Sigmoid colon (tissue), 7 donors: Measurements from ENCODE around the gene TWF1. TPM values are rescaled to one million over a fixed set of nuclear protein-coding genes. Genes with fewer than 3 reads are reported as not detected.

Experiments used
- DNase-seq: peaks from one replicate; pipeline ENCODE4 v3.0.0-alpha.2; 2019
- H3K27ac ChIP-seq, 4 donors: fragments of 200-600 bp; sonication (generic); one replicate each; pipeline ENCODE4 v1.5.1; 2016 to 2019; ENCODE audit warnings: mild to moderate bottlenecking in 1 of 4
- H3K27me3 ChIP-seq, 3 donors: fragments of 200-600 bp; sonication (generic); one replicate each; pipeline ENCODE4 v1.5.1; 2019; ENCODE audit warnings: mild to moderate bottlenecking in 1 of 3
- H3K36me3 ChIP-seq, 4 donors: fragments of 200-600 bp; sonication (generic); one replicate each; pipeline ENCODE4 v1.5.1; 2016 to 2019
- H3K4me1 ChIP-seq, 4 donors: fragments of 200-600 bp; sonication (generic); one replicate each; pipeline ENCODE4 v1.5.1; 2017 to 2019
- H3K4me3 ChIP-seq, 4 donors: fragments of 200-600 bp; sonication (generic); one replicate each; pipeline ENCODE4 v1.5.1; 2017 to 2019; ENCODE audit warnings: mild to moderate bottlenecking in 2 of 4, moderate library complexity in 1 of 4
- H3K9me3 ChIP-seq, 4 donors: fragments of 200-600 bp in 3 of 4; sonication (generic) in 3 of 4; one replicate each; pipeline versions ENCODE4 v1.5.1 to v1.6.1; 2013 to 2019
- CTCF ChIP-seq, 4 experiments: fragments of 450-650 bp in 3 of 4; fragments of 200-600 bp in 1 of 4; IDR thresholded peaks; one replicate each; pipeline ENCODE4 v1.5.1; 2016 to 2019; ENCODE audit warnings: antibody characterized with exemption in 4 of 4, mild to moderate bottlenecking in 3 of 4, moderate library complexity in 2 of 4
- EP300 ChIP-seq, 4 donors: sonication (generic); formaldehyde crosslinking; IDR thresholded peaks; one replicate each; pipeline ENCODE4 v1.6.1; 2017; ENCODE audit warnings: antibody characterized with exemption in 4 of 4
- POLR2A ChIP-seq, 2 donors: fragments of 450-650 bp; IDR thresholded peaks; one replicate each; pipeline ENCODE4 v1.6.1; 2016; ENCODE audit warnings: antibody characterized with exemption in 2 of 2, mild to moderate bottlenecking in 2 of 2, moderate library complexity in 2 of 2
- POLR2AphosphoS5 ChIP-seq, 4 donors: sonication (generic); formaldehyde crosslinking; IDR thresholded peaks; one replicate each; pipeline ENCODE4 v1.6.1; 2017; ENCODE audit warnings: antibody characterized with exemption in 4 of 4
- WGBS, 2 donors: extraction: QIAGEN DNeasy Blood & Tissue Kit; methylation state at CpG; one replicate each; pipeline ENCODE4 v1.1.7; 2013; 5-methylcytosine and 5-hydroxymethylcytosine counted together
- intact Hi-C: fragments of 100-400 bp; cut with DNase I; formaldehyde crosslinking; loops from one replicate; pipeline ENCODE4 v1.15.1; 2023
- polyA plus RNA-seq, 3 donors: library from polyadenylated mRNA; stranded (reverse); fragments of 200-250 nt; gene quantifications; one replicate each; pipeline ENCODE4 v1.2.3, GENCODE V29; 2013
- total RNA-seq, 4 donors: library from RNA; depleted of rRNA; stranded (reverse); fragments of >200 nt; gene quantifications; one replicate each; pipeline ENCODE4 v1.1.0, GENCODE V29; 2016
- donor health status: healthy with polysubstance abuse.
- donor health status: Bipolar disorder and iron deficiency.
- donor health status: healthy.

Gene TWF1
- total and polyA plus RNA-seq, 7 donors, result 63.8 to 168 (median 104) TPM

- Histone ChIP-seq H3K27ac (no peak overlapping the region), H3K27me3 (no peaks in the 10 kb centered on the region), H3K9me3 (no peaks in the 10 kb centered on the region), H3K36me3 (no peaks in the 10 kb centered on the region), H3K4me1 (peaks cover 0 to 1% (median 0%) of the 10 kb centered on the region in 4 donors), H3K4me3 (no peak overlapping the region)
- no peak for DNase-seq
- WGBS, 2 donors, result 93% methylated on average over 2 of the region's 2 CpGs
- TF ChIP-seq EP300 (IDR thresholded peaks at IDR 0.05) (no peak), CTCF (IDR thresholded peaks at IDR 0.05) (no peak), POLR2A (IDR thresholded peaks at IDR 0.05) (no peak), POLR2AphosphoS5 (IDR thresholded peaks at IDR 0.05) (no peak)
- intact Hi-C loops, result no loop called here
Observed at GRCh38 chr12:43812057-43812456, 5.9 kb upstream of the TWF1 start.

GRCh38 chr12:43807386-43807785 lies 1.3 kb upstream of the TWF1 start:
- TF ChIP-seq POLR2AphosphoS5 (IDR thresholded peaks at IDR 0.05) (no peak), CTCF (IDR thresholded peaks at IDR 0.05) (no peak), POLR2A (IDR thresholded peaks at IDR 0.05) (no peak), EP300 (IDR thresholded peaks at IDR 0.05) (no peak)
- peaks cover 0 to 33% (median 26%) of the 10 kb centered on the region in 4 donors for H3K4me1 ChIP-seq
- WGBS, 2 donors, result 90% methylated on average over 3 of the region's 3 CpGs
- no peak for DNase-seq
- H3K27ac ChIP-seq, result peak overlapping the region in 3 of 4 donors; percentile 95 to 96 (median 95)
- no peaks in the 10 kb centered on the region for H3K9me3 ChIP-seq
- no peak overlapping the region for H3K4me3 ChIP-seq
- intact Hi-C loops, result no loop called here
- no peaks in the 10 kb centered on the region for H3K27me3 ChIP-seq
- no peaks in the 10 kb centered on the region for H3K36me3 ChIP-seq

- intact Hi-C loops, result loop anchor here (1.0 kb wide), 3 partner anchors 29 to 76 kb away; no protein-coding TSS in a partner anchor
- 3 to 5% methylated on average over 3 of the region's 3 CpGs for WGBS, 2 donors
- Histone ChIP-seq H3K27ac (peak overlapping the region; percentile 95 to 97 (median 96)), H3K4me1 (peaks cover 0 to 33% (median 26%) of the 10 kb centered on the region in 4 donors), H3K27me3 (no peaks in the 10 kb centered on the region), H3K9me3 (no peaks in the 10 kb centered on the region), H3K4me3 (peak overlapping the region; percentile 80 to 97 (median 90)), H3K36me3 (peaks cover 0 to 5% (median 3%) of the 10 kb centered on the region in 4 donors)
- no peak for DNase-seq
- TF ChIP-seq POLR2A (IDR thresholded peaks at IDR 0.05), result no peak
- no peak for TF ChIP-seq EP300 (IDR thresholded peaks at IDR 0.05)
- TF ChIP-seq CTCF (IDR thresholded peaks at IDR 0.05), result no peak
- TF ChIP-seq POLR2AphosphoS5 (IDR thresholded peaks at IDR 0.05), result no peak
Observed at GRCh38 chr12:43806737-43807072, 588 bp upstream of the TWF1 start.

GRCh38 chr12:43805149-43805859 lies 813 bp downstream of the TWF1 start:
- H3K9me3 ChIP-seq, result no peaks in the 10 kb centered on the region
- intact Hi-C loops, result no loop called here
- 3 to 11% methylated on average over 20 of the region's 20 CpGs for WGBS, 2 donors

More at GRCh38 chr12:43805149-43805859, 813 bp downstream of the TWF1 start:
- DNase-seq, result no peak
- TF ChIP-seq CTCF (IDR thresholded peaks at IDR 0.05) (no peak), POLR2A (IDR thresholded peaks at IDR 0.05) (no peak), EP300 (IDR thresholded peaks at IDR 0.05) (no peak), POLR2AphosphoS5 (IDR thresholded peaks at IDR 0.05) (no peak)
- Histone ChIP-seq H3K36me3 (peaks cover 0 to 19% (median 11%) of the 10 kb centered on the region in 4 donors), H3K27ac (peak overlapping the region; percentile 95 to 97 (median 96)), H3K4me3 (peak overlapping the region; percentile 80 to 97 (median 90)), H3K4me1 (peaks cover 0 to 33% (median 26%) of the 10 kb centered on the region in 4 donors), H3K27me3 (no peaks in the 10 kb centered on the region)
